Prostate gland (tissue), 2 donors: ENCODE measurements around the gene CD52. TPM values are rescaled to one million over a fixed set of nuclear protein-coding genes. Genes with fewer than 3 reads are reported as not detected.

Experiments
- DNase-seq: peaks from one replicate; pipeline ENCODE4 v3.0.0-alpha.2; 2019; ENCODE audit warnings: low spot score
- H3K27ac ChIP-seq, 2 donors: fragments of 200-600 bp; sonication (generic); 2 replicates each; pipeline ENCODE4 v1.5.1; 2017 to 2019
- H3K27me3 ChIP-seq: fragments of 200-600 bp; sonication (generic); replicated peaks from 2 replicates; pipeline ENCODE4 v1.5.1; 2019; ENCODE audit not compliant: insufficient read depth
- H3K36me3 ChIP-seq, 2 donors: fragments of 200-600 bp; sonication (generic); 1 replicate in 1 of 2; 2 replicates in 1 of 2; pipeline versions ENCODE4 v1.5.1 to v1.8.1; 2017 to 2019
- H3K4me1 ChIP-seq: fragments of 200-600 bp; sonication (generic); replicated peaks from 2 replicates; pipeline ENCODE4 v1.5.1; 2019
- H3K4me3 ChIP-seq, 2 donors: fragments of 200-600 bp; sonication (generic); 2 replicates each; pipeline ENCODE4 v1.5.1; 2017 to 2019
- H3K9me3 ChIP-seq: fragments of 200-600 bp; sonication (generic); 2 replicates; pipeline ENCODE4 v1.5.1; 2017
- POLR2A ChIP-seq: fragments of 450-650 bp; IDR thresholded peaks from one replicate; pipeline ENCODE4 v1.6.1; 2016; ENCODE audit warnings: antibody characterized with exemption, mild to moderate bottlenecking
- POLR2AphosphoS5 ChIP-seq: sonication (generic); formaldehyde crosslinking; IDR thresholded peaks from one replicate; pipeline ENCODE4 v1.6.1; 2017; ENCODE audit warnings: antibody characterized with exemption
- WGBS: methylation state at CpG from one replicate; pipeline ENCODE4 v1.1.5; 2018; 5-methylcytosine and 5-hydroxymethylcytosine counted together
- intact Hi-C: fragments of 100-400 bp; cut with DNase I; formaldehyde crosslinking; loops from one replicate; pipeline ENCODE4 v1.14.2; 2022
- total RNA-seq, 2 donors: library from RNA; depleted of rRNA; stranded (reverse); fragments of >200 nt; gene quantifications; one replicate each; pipeline ENCODE4 v1.1.0, GENCODE V29; 2016
- TF ChIP-seq, protein P1 (sequence below), 4 experiments: fragments of 200-600 bp in 2 of 4; fragments of 450-650 bp in 2 of 4; sonication (generic) in 2 of 4; IDR thresholded peaks; 1 replicate in 3 of 4; 2 replicates in 1 of 4; pipeline ENCODE4 v1.5.1; 2016 to 2019; ENCODE audit warnings: antibody characterized with exemption in 4 of 4, mild to moderate bottlenecking in 2 of 4, moderate library complexity in 2 of 4

Gene CD52
- total RNA-seq, 2 donors from 2014 or later = 3.2 to 5.3 TPM

DNA sequence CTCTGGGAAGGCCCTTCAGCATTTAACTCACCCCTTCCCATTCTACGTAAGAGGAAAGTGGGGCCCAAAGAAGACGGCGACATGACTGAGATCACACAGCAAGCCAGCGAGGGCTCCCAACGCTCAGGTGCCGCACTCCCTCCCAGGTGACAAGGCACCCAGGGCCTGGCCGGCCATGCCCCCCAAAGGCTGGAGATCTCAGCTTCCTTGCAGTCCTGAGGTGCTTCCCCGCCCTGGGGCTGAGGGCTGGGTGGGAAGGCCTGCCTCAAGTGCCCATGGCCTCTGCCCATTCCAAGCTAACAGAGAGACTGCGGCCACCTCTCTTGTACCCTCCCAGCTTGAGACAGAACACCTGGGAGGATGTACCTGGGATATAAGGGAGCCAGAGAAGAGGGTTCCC, 37.2 kb downstream of the CD52 start:
- Histone ChIP-seq H3K9me3 (no peaks in the 10 kb centered on the region), H3K4me3 (no peak overlapping the region), H3K27me3 (no peaks in the 10 kb centered on the region), H3K27ac (no peak overlapping the region), H3K36me3 (no peaks in the 10 kb centered on the region), H3K4me1 (peaks cover 5% of the 10 kb centered on the region)
- no peak for DNase-seq
- TF ChIP-seq POLR2AphosphoS5 (no peak), POLR2A (no peak)
- TF ChIP-seq, protein P1, sequence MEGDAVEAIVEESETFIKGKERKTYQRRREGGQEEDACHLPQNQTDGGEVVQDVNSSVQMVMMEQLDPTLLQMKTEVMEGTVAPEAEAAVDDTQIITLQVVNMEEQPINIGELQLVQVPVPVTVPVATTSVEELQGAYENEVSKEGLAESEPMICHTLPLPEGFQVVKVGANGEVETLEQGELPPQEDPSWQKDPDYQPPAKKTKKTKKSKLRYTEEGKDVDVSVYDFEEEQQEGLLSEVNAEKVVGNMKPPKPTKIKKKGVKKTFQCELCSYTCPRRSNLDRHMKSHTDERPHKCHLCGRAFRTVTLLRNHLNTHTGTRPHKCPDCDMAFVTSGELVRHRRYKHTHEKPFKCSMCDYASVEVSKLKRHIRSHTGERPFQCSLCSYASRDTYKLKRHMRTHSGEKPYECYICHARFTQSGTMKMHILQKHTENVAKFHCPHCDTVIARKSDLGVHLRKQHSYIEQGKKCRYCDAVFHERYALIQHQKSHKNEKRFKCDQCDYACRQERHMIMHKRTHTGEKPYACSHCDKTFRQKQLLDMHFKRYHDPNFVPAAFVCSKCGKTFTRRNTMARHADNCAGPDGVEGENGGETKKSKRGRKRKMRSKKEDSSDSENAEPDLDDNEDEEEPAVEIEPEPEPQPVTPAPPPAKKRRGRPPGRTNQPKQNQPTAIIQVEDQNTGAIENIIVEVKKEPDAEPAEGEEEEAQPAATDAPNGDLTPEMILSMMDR (IDR thresholded peaks at IDR 0.05) = no peak
- intact Hi-C loops = no loop called here
- 88% methylated on average over 8 of the region's 9 CpGs for WGBS

DNA sequence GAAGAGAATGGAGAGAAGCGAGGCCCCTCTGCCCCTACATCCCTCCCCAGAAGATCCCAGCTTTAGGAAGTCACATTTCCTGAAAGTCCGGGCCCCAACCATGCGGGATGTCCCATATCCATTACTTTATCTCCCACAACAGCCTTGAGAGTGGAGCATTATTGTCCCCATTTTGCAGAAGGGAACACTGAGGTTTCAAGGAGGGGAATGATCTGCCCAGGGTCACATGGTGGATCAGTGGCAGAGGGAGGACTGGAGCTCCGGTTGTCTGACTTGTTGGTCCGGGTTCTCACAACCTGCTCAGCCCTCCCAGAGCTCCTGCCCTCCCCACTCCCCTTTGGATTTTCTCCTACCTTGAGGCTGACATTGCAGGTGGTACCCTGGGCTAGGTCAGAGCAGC, 38.3 kb downstream of the CD52 start:
- H3K9me3 ChIP-seq = no peaks in the 10 kb centered on the region
- H3K4me1 ChIP-seq = peaks cover 5% of the 10 kb centered on the region
- no peaks in the 10 kb centered on the region for H3K36me3 ChIP-seq
- intact Hi-C loops = no loop called here
- no peak overlapping the region for H3K4me3 ChIP-seq
- TF ChIP-seq POLR2AphosphoS5 (no peak), POLR2A (no peak)
- TF ChIP-seq, protein P1 (IDR thresholded peaks at IDR 0.05) = no peak
- 86% methylated on average over 5 of the region's 5 CpGs for WGBS
- H3K27me3 ChIP-seq = peaks cover 7% of the 10 kb centered on the region
- DNase-seq = no peak
- no peak overlapping the region for H3K27ac ChIP-seq

DNA sequence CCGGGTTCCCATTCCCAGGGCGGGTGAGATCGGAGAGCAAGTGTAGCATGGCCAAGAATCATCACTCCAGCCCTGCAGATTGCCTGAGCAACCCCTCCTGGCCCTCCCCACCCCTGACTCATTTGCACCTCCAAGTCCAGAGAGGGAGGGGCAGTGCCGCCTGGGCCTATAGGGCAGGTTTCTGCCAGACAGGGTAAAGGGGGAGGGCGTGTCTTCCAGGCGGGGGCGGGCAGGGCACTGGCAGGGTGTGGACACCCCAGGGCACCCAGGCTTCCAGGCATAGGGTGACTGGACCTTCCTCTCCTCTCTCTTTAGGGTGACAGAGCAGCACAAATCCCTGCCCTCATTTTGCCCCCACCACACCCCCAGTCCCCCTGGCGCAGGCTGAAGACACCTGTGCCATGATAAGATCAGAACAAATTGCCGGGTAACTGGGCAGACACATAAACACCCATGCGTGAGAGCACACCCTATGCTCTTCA, 39.4 kb downstream of the CD52 start:
- Histone ChIP-seq H3K4me1 (peaks cover 5% of the 10 kb centered on the region), H3K27ac (no peak overlapping the region), H3K4me3 (no peak overlapping the region), H3K9me3 (no peaks in the 10 kb centered on the region), H3K36me3 (no peaks in the 10 kb centered on the region), H3K27me3 (peaks cover 15% of the 10 kb centered on the region)
- DNase-seq = no peak
- TF ChIP-seq, protein P1 (IDR thresholded peaks at IDR 0.05) = no peak
- TF ChIP-seq POLR2AphosphoS5 = no peak
- TF ChIP-seq POLR2A = no peak
- intact Hi-C loops = no loop called here
- 62% methylated on average over 9 of the region's 10 CpGs for WGBS

DNA sequence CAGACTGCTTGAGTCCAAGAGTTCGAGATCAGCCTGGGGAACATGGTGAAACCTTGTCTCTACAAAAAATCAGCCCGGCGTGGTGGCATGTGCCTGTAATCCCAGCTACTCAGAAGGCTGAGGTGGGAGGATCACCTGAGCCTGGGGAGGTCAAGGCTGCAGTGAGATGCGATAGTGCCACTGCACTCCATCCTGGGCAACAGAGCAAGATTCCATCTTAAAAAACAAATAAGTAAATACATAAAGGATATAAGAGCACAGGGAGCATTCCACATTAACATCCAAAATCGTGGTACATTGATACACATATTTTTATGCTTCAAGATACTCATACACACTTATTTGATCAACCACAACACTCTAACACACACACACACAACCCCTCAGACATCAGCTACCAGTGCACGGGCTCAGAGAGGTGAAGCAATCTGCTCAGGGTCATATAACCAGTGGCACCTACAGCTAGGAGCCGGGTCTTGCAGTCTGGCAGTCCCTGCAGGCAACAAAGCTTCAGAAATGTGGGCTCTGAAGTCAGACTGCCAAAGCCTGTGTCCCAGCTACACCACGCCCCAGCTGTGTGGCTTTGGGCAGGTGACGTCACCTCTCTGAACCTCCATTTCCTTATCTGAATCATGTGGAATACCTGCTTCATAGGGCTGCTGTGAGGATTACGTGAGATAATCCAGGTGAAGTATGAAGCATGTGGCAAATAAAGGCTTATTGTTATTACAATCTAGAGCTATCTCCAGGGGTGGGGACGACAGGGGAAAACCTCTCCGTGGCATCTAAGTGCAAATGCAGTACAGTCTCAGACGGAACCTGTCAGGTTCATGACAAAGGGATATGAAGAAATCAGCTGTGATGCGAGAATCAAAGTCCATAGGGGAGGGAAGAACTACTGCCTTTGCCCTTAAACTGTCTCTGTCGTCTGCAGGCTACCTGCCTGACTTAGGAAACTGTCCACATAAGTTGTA, 40.9 kb downstream of the CD52 start:
- H3K36me3 ChIP-seq = no peaks in the 10 kb centered on the region

More for the DNA sequence above, 40.9 kb downstream of the CD52 start:
- intact Hi-C loops = no loop called here
- WGBS = 61% methylated on average over 15 of the region's 15 CpGs
- no peaks in the 10 kb centered on the region for H3K9me3 ChIP-seq
- no peak for TF ChIP-seq POLR2AphosphoS5
- no peak for TF ChIP-seq POLR2A
- TF ChIP-seq, protein P1 (IDR thresholded peaks at IDR 0.05) = no peak
- peaks cover 15% of the 10 kb centered on the region for H3K27me3 ChIP-seq
- H3K27ac ChIP-seq = no peak overlapping the region
- H3K4me1 ChIP-seq = peaks cover 5% of the 10 kb centered on the region
- DNase-seq = no peak
- H3K4me3 ChIP-seq = no peak overlapping the region
